ENCODE data around the gene EIF4E2. TPM values are rescaled to one million over a fixed set of nuclear protein-coding genes. Genes with fewer than 3 reads are reported as not detected.

Gene EIF4E2
- total and polyA plus RNA-seq, 8 donors = 2.3 to 79.3 (median 41.0) TPM

GRCh38 chr2:232574674-232575403 lies 24.4 kb downstream of the EIF4E2 start:
- DNase-seq = no peak
- WGBS, 5 donors = 78 to 87% (median 80%) methylated on average over 5 of the region's 5 CpGs
- H3K4me1 ChIP-seq = peaks cover 0 to 22% (median 11%) of the 10 kb centered on the region in 4 donors

GRCh38 chr2:232575404-232575746 lies 24.9 kb downstream of the EIF4E2 start:
- Histone ChIP-seq H3K27ac (no peak overlapping the region), H3K9me3 (no peaks in the 10 kb centered on the region), H3K36me3 (peaks cover 17 to 84% (median 73%) of the 10 kb centered on the region in 4 donors), H3K4me1 (peaks cover 0 to 21% (median 10%) of the 10 kb centered on the region in 4 donors), H3K27me3 (no peaks in the 10 kb centered on the region), H3K4me3 (no peak overlapping the region)
- TF ChIP-seq POLR2A (IDR thresholded peaks at IDR 0.05) (no peak), POLR2AphosphoS5 (IDR thresholded peaks at IDR 0.05) (no peak), CTCF (IDR thresholded peaks at IDR 0.05) (no peak), EP300 (IDR thresholded peaks at IDR 0.05) (no peak)
- 89 to 98% (median 95%) methylated on average over 1 of the region's 1 CpG for WGBS, 5 donors
- intact Hi-C loops (cut with DNase I; ENCODE audit: low total_unique reads) = no loop called here
- no peak for DNase-seq

More at GRCh38 chr2:232574674-232575403, 24.4 kb downstream of the EIF4E2 start:
- H3K4me3 ChIP-seq = no peak overlapping the region
- H3K9me3 ChIP-seq = no peaks in the 10 kb centered on the region
- H3K27ac ChIP-seq = peak overlapping the region in 3 of 5 donors; percentile 6 to 46 (median 39)
- TF ChIP-seq POLR2AphosphoS5 (IDR thresholded peaks at IDR 0.05) (no peak), CTCF (IDR thresholded peaks at IDR 0.05) (no peak), POLR2A (IDR thresholded peaks at IDR 0.05) (no peak), EP300 (IDR thresholded peaks at IDR 0.05) (no peak)
- H3K36me3 ChIP-seq = peaks cover 19 to 84% (median 77%) of the 10 kb centered on the region in 4 donors
- intact Hi-C loops (cut with DNase I; ENCODE audit: low total_unique reads) = no loop called here
- no peaks in the 10 kb centered on the region for H3K27me3 ChIP-seq

GRCh38 chr2:232576995-232577394 lies 26.5 kb downstream of the EIF4E2 start:
- H3K4me3 ChIP-seq = no peak overlapping the region
- H3K9me3 ChIP-seq = no peaks in the 10 kb centered on the region
- H3K27me3 ChIP-seq = no peaks in the 10 kb centered on the region
- H3K4me1 ChIP-seq = peaks cover 10 to 23% (median 17%) of the 10 kb centered on the region in 4 donors
- intact Hi-C loops (cut with DNase I; ENCODE audit: low total_unique reads) = no loop called here
- peak overlapping the region in 3 of 5 donors; percentile 6 to 31 (median 31) for H3K27ac ChIP-seq
- 48 to 84% (median 67%) methylated on average over 2 of the region's 2 CpGs for WGBS, 5 donors
- H3K36me3 ChIP-seq = peaks cover 17 to 83% (median 72%) of the 10 kb centered on the region in 4 donors
- TF ChIP-seq EP300 (IDR thresholded peaks at IDR 0.05) = no peak
- no peak for TF ChIP-seq CTCF (IDR thresholded peaks at IDR 0.05)
- TF ChIP-seq POLR2AphosphoS5 (IDR thresholded peaks at IDR 0.05) = no peak
- no peak for TF ChIP-seq POLR2A (IDR thresholded peaks at IDR 0.05)
- DNase-seq = no peak

- H3K36me3 ChIP-seq = peaks cover 15 to 83% (median 72%) of the 10 kb centered on the region in 4 donors
- DNase-seq = no peak
Observed at GRCh38 chr2:232577841-232578240, 27.4 kb downstream of the EIF4E2 start.

More at GRCh38 chr2:232577841-232578240, 27.4 kb downstream of the EIF4E2 start:
- intact Hi-C loops (cut with DNase I; ENCODE audit: low total_unique reads) = no loop called here
- peak overlapping the region in 1 of 5 donors; percentile 31 for H3K27ac ChIP-seq
- 76 to 94% (median 85%) methylated on average over 2 of the region's 2 CpGs for WGBS, 5 donors
- H3K4me1 ChIP-seq = peaks cover 10 to 27% (median 19%) of the 10 kb centered on the region in 4 donors
- no peaks in the 10 kb centered on the region for H3K9me3 ChIP-seq
- TF ChIP-seq POLR2A (IDR thresholded peaks at IDR 0.05) (no peak), EP300 (IDR thresholded peaks at IDR 0.05) (no peak), CTCF (IDR thresholded peaks at IDR 0.05) (no peak), POLR2AphosphoS5 (IDR thresholded peaks at IDR 0.05) (no peak)
- H3K4me3 ChIP-seq = no peak overlapping the region
- no peaks in the 10 kb centered on the region for H3K27me3 ChIP-seq

Measured in stomach (tissue), 9 donors.